Body of pancreas (tissue), 4 donors: ENCODE measurements around the gene ADAMTSL3.

ENCODE experiments used
- CTCF ChIP-seq, 7 experiments: fragments of 450-650 bp in 4 of 7; fragments of 200-600 bp in 3 of 7; sonication (generic) in 3 of 7; IDR thresholded peaks; one replicate each; pipeline ENCODE4 v1.5.1; 2016 to 2019; ENCODE audit warnings: antibody characterized with exemption in 7 of 7
- POLR2A ChIP-seq, 3 donors: fragments of 450-650 bp; IDR thresholded peaks; one replicate each; pipeline ENCODE4 v1.6.1; 2016; ENCODE audit warnings: antibody characterized with exemption in 3 of 3, mild to moderate bottlenecking in 2 of 3

- TF ChIP-seq POLR2A (IDR thresholded peaks at IDR 0.05): no peak
- no peak for TF ChIP-seq CTCF (IDR thresholded peaks at IDR 0.05)
These were observed 268.8 kb downstream of the ADAMTSL3 start for GRCh38 chr15:83922649-83923294.
